GM23338 (cell line): ENCODE results near the gene PHOX2B. TPM values are rescaled to one million over a fixed set of nuclear protein-coding genes. Genes with fewer than 3 reads are reported as not detected.

Experiments used
- ATAC-seq: fragments of 200-7000 bp; cut with Tn5 transposase; 3 replicates; pipeline ENCODE4 v1.9.1; 2020
- DNase-seq: peaks from one replicate; pipeline ENCODE4 v3.0.0-alpha.2; 2015; ENCODE audit warnings: low spot score
- H2AFZ ChIP-seq: fragments of 200-600 bp; sonication (generic); 2 replicates; pipeline ENCODE4 v1.8.0; 2016; ENCODE audit warnings: antibody characterized with exemption, mild to moderate bottlenecking, moderate library complexity
- H3F3A ChIP-seq: fragments of 200-600 bp; sonication (generic); replicated peaks from 2 replicates; pipeline ENCODE4 v1.8.0; 2017; ENCODE audit warnings: antibody characterized with exemption, mixed run types, low read depth
- H3K27ac ChIP-seq: fragments of 200-600 bp; sonication (generic); 2 replicates; pipeline ENCODE4 v1.6.1; 2016; ENCODE audit warnings: low read depth
- H3K27me3 ChIP-seq: fragments of 200-600 bp; sonication (generic); 2 replicates; pipeline ENCODE4 v1.8.0; 2016; ENCODE audit warnings: mild to moderate bottlenecking, mixed run types, moderate library complexity; ENCODE audit not compliant: insufficient read depth
- H3K36me3 ChIP-seq: fragments of 200-600 bp; sonication (generic); 2 replicates; pipeline ENCODE4 v1.8.0; 2016; ENCODE audit warnings: mild to moderate bottlenecking; ENCODE audit not compliant: insufficient read depth
- H3K4me1 ChIP-seq: fragments of 200-600 bp; sonication (generic); 2 replicates; pipeline ENCODE4 v1.8.0; 2016; ENCODE audit warnings: mild to moderate bottlenecking, moderate library complexity; ENCODE audit not compliant: insufficient read depth
- H3K4me2 ChIP-seq: fragments of 200-600 bp; sonication (generic); 2 replicates; pipeline ENCODE4 v1.7.1; 2017; ENCODE audit warnings: mixed run types
- H3K4me3 ChIP-seq: fragments of 200-600 bp; sonication (generic); 2 replicates; pipeline ENCODE4 v1.6.1; 2016; ENCODE audit warnings: mixed run types
- H3K79me2 ChIP-seq: fragments of 200-600 bp; sonication (generic); replicated peaks from 2 replicates; pipeline ENCODE4 v1.8.0; 2017; ENCODE audit warnings: mild to moderate bottlenecking; ENCODE audit not compliant: insufficient read depth
- H3K9me2 ChIP-seq: fragments of 200-600 bp; sonication (generic); 2 replicates; pipeline ENCODE4 v1.8.0; 2017; ENCODE audit not compliant: insufficient read depth
- H4K20me1 ChIP-seq: fragments of 200-600 bp; sonication (generic); replicated peaks from 2 replicates; pipeline ENCODE4 v1.8.0; 2017; ENCODE audit warnings: mild to moderate bottlenecking; ENCODE audit not compliant: insufficient read depth
- H3K27ac Mint-ChIP-seq: 2 replicates; pipeline ENCODE4 v1.8.0; 2020; ENCODE audit warnings: inconsistent platforms, mild to moderate bottlenecking, moderate library complexity, mixed read lengths
- H3K27me3 Mint-ChIP-seq: 3 replicates; pipeline ENCODE4 v1.8.0; 2022; ENCODE audit warnings: low read depth, mild to moderate bottlenecking, moderate library complexity, mixed read lengths, inconsistent platforms; ENCODE audit not compliant: insufficient read depth, poor library complexity
- H3K36me3 Mint-ChIP-seq: 3 replicates; pipeline ENCODE4 v1.8.0; 2021; ENCODE audit warnings: low read depth, mild to moderate bottlenecking, inconsistent platforms, moderate library complexity, mixed read lengths
- H3K4me1 Mint-ChIP-seq: 3 replicates; pipeline ENCODE4 v1.8.0; 2020; ENCODE audit warnings: mild to moderate bottlenecking, inconsistent platforms, mixed read lengths
- H3K4me3 Mint-ChIP-seq: 3 replicates; pipeline ENCODE4 v1.8.0; 2021; ENCODE audit warnings: moderate library complexity, mild to moderate bottlenecking, inconsistent platforms, mixed read lengths
- H3K9me3 Mint-ChIP-seq: 3 replicates; pipeline ENCODE4 v1.8.0; 2020; ENCODE audit warnings: moderate library complexity, mild to moderate bottlenecking, inconsistent platforms, mixed read lengths
- CREB1 ChIP-seq: fragments of 250-450 bp; sonication (Bioruptor Pico); IDR thresholded peaks from 2 replicates; pipeline ENCODE4 v1.5.0; 2020; ENCODE audit warnings: low read depth, mild to moderate bottlenecking, moderate library complexity
- ETS1 ChIP-seq: IDR thresholded peaks from 2 replicates; pipeline ENCODE4 v1.6.1; 2016; ENCODE audit warnings: antibody characterized with exemption
- EZH2 ChIP-seq: fragments of 200-600 bp; sonication (generic); IDR thresholded peaks from one replicate; pipeline ENCODE4 v1.8.0; 2017; ENCODE audit warnings: antibody characterized with exemption, mild to moderate bottlenecking, low read depth; ENCODE audit not compliant: unreplicated experiment
- EZH2phosphoT487 ChIP-seq: fragments of 200-600 bp; sonication (generic); IDR thresholded peaks from one replicate; pipeline ENCODE4 v1.8.1; 2018; ENCODE audit warnings: antibody characterized with exemption; ENCODE audit not compliant: unreplicated experiment
- JUNB ChIP-seq: IDR thresholded peaks from one replicate; pipeline ENCODE4 v1.6.1; 2016; ENCODE audit warnings: antibody characterized with exemption; ENCODE audit not compliant: unreplicated experiment
- NANOG ChIP-seq: IDR thresholded peaks from 2 replicates; pipeline ENCODE4 v1.6.1; 2016; ENCODE audit warnings: antibody characterized with exemption, borderline replicate concordance
- POLR2AphosphoS5 ChIP-seq: IDR thresholded peaks from 2 replicates; pipeline ENCODE4 v1.6.1; 2016; ENCODE audit warnings: antibody characterized with exemption, low read depth
- REST ChIP-seq: IDR thresholded peaks from one replicate; pipeline ENCODE4 v1.6.1; 2018; ENCODE audit warnings: antibody characterized with exemption; ENCODE audit not compliant: unreplicated experiment
- STAT1 ChIP-seq: IDR thresholded peaks from one replicate; pipeline ENCODE4 v1.6.1; 2016; ENCODE audit warnings: antibody characterized with exemption; ENCODE audit not compliant: unreplicated experiment
- ZNF114 ChIP-seq: fragments of 250-450 bp; sonication (Bioruptor Pico); IDR thresholded peaks from 2 replicates; pipeline ENCODE4 v1.5.0; 2020; ENCODE audit warnings: mild to moderate bottlenecking, moderate library complexity
- ZNF331 ChIP-seq: fragments of 250-450 bp; sonication (Bioruptor Pico); IDR thresholded peaks from 2 replicates; pipeline ENCODE4 v1.5.0; 2020; ENCODE audit warnings: low read depth, mild to moderate bottlenecking, moderate library complexity
- ZNF462 ChIP-seq: fragments of 250-450 bp; sonication (Bioruptor Pico); IDR thresholded peaks from 2 replicates; pipeline ENCODE4 v1.5.0; 2020; ENCODE audit warnings: mild to moderate bottlenecking, moderate library complexity
- polyA plus RNA-seq: library from polyadenylated mRNA; unstranded; fragments of >200 nt; fragmentation: Nextera tagmentation; extraction: Ambion mirVana; gene quantifications from 2 replicates; pipeline ENCODE4 v1.2.1, GENCODE V29; 2016
- total RNA-seq: library from RNA; depleted of rRNA; stranded (reverse); fragments of >200 nt; shearing (Covaris generic); gene quantifications from 2 replicates; pipeline ENCODE4 v1.2.3, GENCODE V29; 2014

The PHOX2B gene
- total and polyA plus RNA-seq, 2 experiments from 2014 or later: not detected

GRCh38 chr4:41787931-41788330 is 39.4 kb upstream of the PHOX2B start:
- Histone ChIP-seq H3K27ac (no peak overlapping the region), H4K20me1 (no peaks in the 10 kb centered on the region), H3K4me3 (no peak overlapping the region), H3K4me2 (no peak overlapping the region), H2AFZ (no peak overlapping the region), H3K36me3 (no peaks in the 10 kb centered on the region), H3K27me3 (no peaks in the 10 kb centered on the region), H3F3A (no peaks in the 10 kb centered on the region), H3K9me2 (no peaks in the 10 kb centered on the region), H3K79me2 (no peaks in the 10 kb centered on the region), H3K4me1 (no peaks in the 10 kb centered on the region)
- Mint-ChIP-seq H3K4me1 (no peaks in the 10 kb centered on the region), H3K27ac (no peak overlapping the region; the same call in 1 of the 2 replicates), H3K9me3 (no peaks in the 10 kb centered on the region), H3K4me3 (no peak overlapping the region), H3K36me3 (no peaks in the 10 kb centered on the region), H3K27me3 (peaks cover 2% of the 10 kb centered on the region)
- TF ChIP-seq EZH2 (no peak), ZNF114 (no peak), ETS1 (no peak), ZNF462 (CRISPR knock-in tag) (no peak)
- ATAC-seq (no peak), DNase-seq (no peak)

- Histone ChIP-seq H3K27me3 (no peaks in the 10 kb centered on the region), H2AFZ (no peak overlapping the region), H3K9me2 (no peaks in the 10 kb centered on the region), H3K36me3 (no peaks in the 10 kb centered on the region), H4K20me1 (no peaks in the 10 kb centered on the region), H3K79me2 (no peaks in the 10 kb centered on the region), H3F3A (no peaks in the 10 kb centered on the region), H3K4me3 (no peak overlapping the region), H3K27ac (no peak overlapping the region), H3K4me1 (no peaks in the 10 kb centered on the region), H3K4me2 (no peak overlapping the region)
- Mint-ChIP-seq H3K9me3 (no peaks in the 10 kb centered on the region; the same call in 2 of the 3 replicates), H3K4me3 (no peak overlapping the region), H3K27ac (no peak overlapping the region), H3K4me1 (no peaks in the 10 kb centered on the region), H3K36me3 (no peaks in the 10 kb centered on the region), H3K27me3 (peaks cover 2% of the 10 kb centered on the region)
- ATAC-seq (no peak), DNase-seq (no peak)
- no peak for TF ChIP-seq EZH2
- TF ChIP-seq NANOG: no peak
- no peak for TF ChIP-seq STAT1
- no peak for TF ChIP-seq EZH2phosphoT487
- TF ChIP-seq JUNB: no peak
- no peak for TF ChIP-seq ZNF114
- no peak for TF ChIP-seq REST
- no peak for TF ChIP-seq CREB1
- no peak for TF ChIP-seq POLR2AphosphoS5
- no peak for TF ChIP-seq ZNF331 (CRISPR knock-in tag)
Measured at GRCh38 chr4:41785665-41786064, 37.1 kb upstream of the PHOX2B start.
